Mononuclear cell (primary cell): ENCODE data around the gene SLC46A2. TPM values are rescaled to one million over a fixed set of nuclear protein-coding genes. Genes with fewer than 3 reads are reported as not detected.

ENCODE experiments used
- H3K27me3 ChIP-seq: 2 replicates; pipeline ENCODE4 v1.6.0; 2011; ENCODE audit warnings: low read length, control low read depth; ENCODE audit not compliant: insufficient read depth
- H3K4me1 ChIP-seq: 2 replicates; pipeline ENCODE4 v1.5.1; 2011; ENCODE audit warnings: mild to moderate bottlenecking, low read length, control low read depth; ENCODE audit not compliant: insufficient read depth
- H3K4me3 ChIP-seq: 2 replicates; pipeline ENCODE4 v1.5.1; 2011; ENCODE audit warnings: mild to moderate bottlenecking, low read length, moderate library complexity
- H3K9me3 ChIP-seq: 2 replicates; pipeline ENCODE4 v1.5.1; 2011; ENCODE audit warnings: low read depth, mild to moderate bottlenecking, control low read depth, low read length
- total RNA-seq: library from RNA; depleted of rRNA; stranded (reverse); fragments of >200 nt; gene quantifications from one replicate; pipeline ENCODE4 v1.2.3, GENCODE V29; 2012

Gene SLC46A2
- total RNA-seq: 0.94 TPM

GRCh38 chr9:112890106-112891081 lies at the start of gene SLC46A2:
TSS of gene SLC46A2 (minus strand) at chr9:112890876. CDS start at chr9:112890681, 195 bp downstream.
- Histone ChIP-seq H3K9me3 (no peaks in the 10 kb centered on the region), H3K4me3 (peak within 1 kb of the TSS; percentile 50), H3K27me3 (peaks cover 7% of the 10 kb centered on the region), H3K4me1 (peaks cover 80% of the 10 kb centered on the region)

DNA sequence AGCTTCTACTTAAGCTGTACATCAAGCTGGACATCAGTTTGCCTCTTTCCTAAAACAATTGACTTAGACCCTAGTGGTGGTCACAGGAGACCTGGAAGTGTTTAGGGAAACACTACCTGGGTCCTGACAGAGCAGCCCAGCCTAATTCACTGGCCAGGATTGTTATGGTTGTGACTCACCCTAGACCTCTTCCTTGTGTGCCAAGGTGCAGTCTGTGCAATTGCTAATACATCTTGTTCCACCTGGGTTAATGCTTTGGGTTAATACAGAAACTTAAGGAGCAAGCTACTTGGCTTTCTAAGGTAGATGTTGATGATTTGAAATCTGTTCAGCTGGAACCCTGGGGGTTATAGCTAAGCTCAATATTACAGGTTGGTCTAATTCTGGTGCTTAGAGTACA lies 48.7 kb upstream of the SLC46A2 start:
- Histone ChIP-seq H3K9me3 (no peaks in the 10 kb centered on the region), H3K4me1 (no peaks in the 10 kb centered on the region), H3K4me3 (no peak overlapping the region), H3K27me3 (peaks cover 2% of the 10 kb centered on the region)

GRCh38 chr9:112933696-112934095 lies 43.0 kb upstream of the SLC46A2 start:
- Histone ChIP-seq H3K27me3 (peaks cover 7% of the 10 kb centered on the region), H3K4me3 (no peak overlapping the region), H3K9me3 (no peaks in the 10 kb centered on the region), H3K4me1 (no peaks in the 10 kb centered on the region)

DNA sequence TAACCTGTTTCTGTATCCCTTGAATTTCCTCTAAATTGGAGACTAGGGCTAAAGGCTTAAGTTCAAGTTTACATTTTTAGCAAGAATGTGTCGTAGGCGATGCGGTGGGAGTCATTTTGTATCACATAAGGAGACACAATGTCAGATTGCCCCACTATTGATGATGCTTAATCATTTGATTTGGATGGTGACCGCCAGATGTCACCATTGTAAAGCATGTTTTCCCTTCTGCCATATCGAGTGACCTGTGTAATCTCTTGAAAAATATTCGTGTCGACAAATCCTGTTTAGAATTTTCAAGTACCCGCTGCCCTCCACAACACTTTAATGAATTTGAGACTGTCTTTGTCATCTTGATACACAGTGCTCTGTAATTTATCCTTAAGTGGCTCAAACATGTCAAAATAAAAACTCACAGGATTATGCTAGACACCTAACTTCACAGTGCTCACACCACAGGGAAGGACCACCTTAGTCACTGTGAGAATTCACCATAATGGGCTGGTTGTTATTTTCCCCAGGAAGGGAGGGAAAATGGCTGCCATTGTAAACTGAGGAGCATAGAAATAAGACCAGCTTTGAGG lies 34.5 kb upstream of the SLC46A2 start:
- Histone ChIP-seq H3K27me3 (peaks cover 21% of the 10 kb centered on the region), H3K9me3 (no peaks in the 10 kb centered on the region), H3K4me1 (no peaks in the 10 kb centered on the region), H3K4me3 (no peak overlapping the region)

DNA sequence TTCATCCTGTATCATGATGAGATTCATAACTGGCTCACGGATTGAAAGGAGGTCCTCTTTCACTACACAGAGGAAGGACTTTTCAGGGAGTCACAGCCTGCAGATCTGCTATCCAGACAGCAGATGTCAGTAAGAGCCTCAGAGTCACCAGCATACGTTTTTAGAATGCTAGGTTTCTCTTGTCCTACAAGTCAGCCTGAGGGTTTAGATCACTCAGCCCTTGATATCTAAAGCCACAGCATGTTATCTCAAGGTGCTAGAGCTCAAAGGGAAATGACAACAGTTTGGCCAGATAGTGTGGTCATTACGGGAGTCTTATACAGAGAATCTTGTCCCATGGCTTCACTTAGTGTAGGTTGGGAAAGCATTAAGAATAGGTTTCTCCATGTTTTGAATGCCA lies 30.9 kb upstream of the SLC46A2 start:
- Histone ChIP-seq H3K4me3 (no peak overlapping the region), H3K9me3 (no peaks in the 10 kb centered on the region), H3K27me3 (peaks cover 13% of the 10 kb centered on the region), H3K4me1 (no peaks in the 10 kb centered on the region)

DNA sequence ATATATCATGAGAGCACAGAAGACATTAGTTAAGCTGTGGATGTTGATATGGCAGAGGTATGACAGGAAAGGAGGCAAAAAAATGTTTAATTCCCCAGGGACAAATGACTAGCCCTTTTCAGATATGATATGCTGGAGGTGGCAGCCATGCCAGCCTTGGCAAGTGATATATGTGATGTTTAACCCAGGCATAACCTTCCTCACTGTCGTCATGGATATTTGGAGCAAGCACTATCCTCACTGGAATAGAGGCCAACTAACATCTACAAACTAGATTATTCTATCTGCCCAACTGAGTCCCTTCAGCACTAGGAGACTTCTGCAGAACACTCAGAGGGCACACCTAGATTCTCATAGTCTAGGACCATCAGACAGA lies 27.3 kb upstream of the SLC46A2 start:
- Histone ChIP-seq H3K27me3 (peaks cover 3% of the 10 kb centered on the region), H3K4me3 (no peak overlapping the region), H3K9me3 (no peaks in the 10 kb centered on the region), H3K4me1 (no peaks in the 10 kb centered on the region)

- Histone ChIP-seq H3K4me1 (no peaks in the 10 kb centered on the region), H3K4me3 (no peak overlapping the region), H3K9me3 (no peaks in the 10 kb centered on the region)
These were observed 26.6 kb upstream of the SLC46A2 start for GRCh38 chr9:112917047-112917986.

GRCh38 chr9:112914524-112914923 lies 23.8 kb upstream of the SLC46A2 start:
- Histone ChIP-seq H3K4me3 (no peak overlapping the region), H3K9me3 (no peaks in the 10 kb centered on the region)

More at GRCh38 chr9:112917047-112917986, 26.6 kb upstream of the SLC46A2 start:
- peaks cover 3% of the 10 kb centered on the region for H3K27me3 ChIP-seq

DNA sequence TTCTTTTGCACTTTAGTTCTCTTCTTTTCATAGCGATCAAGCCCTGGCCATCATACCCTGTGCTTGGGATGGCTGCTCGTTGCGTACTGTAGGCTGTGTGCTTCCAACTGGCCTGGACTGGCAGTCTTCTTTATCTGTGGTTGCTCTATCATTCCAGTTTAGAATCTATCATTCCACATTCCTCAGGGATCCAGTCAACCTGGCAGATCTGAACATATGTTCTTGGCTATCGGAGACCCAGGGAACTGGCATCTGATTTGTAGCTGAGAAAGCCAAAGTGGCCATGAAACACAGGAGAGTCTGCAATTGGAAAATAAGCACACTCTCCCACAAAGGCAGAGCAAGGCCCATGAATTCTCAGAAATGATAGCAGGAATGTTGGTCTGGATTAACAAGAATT lies 22.6 kb upstream of the SLC46A2 start:
- H3K27me3 ChIP-seq: peaks cover 3% of the 10 kb centered on the region
- no peaks in the 10 kb centered on the region for H3K4me1 ChIP-seq
- no peaks in the 10 kb centered on the region for H3K9me3 ChIP-seq
- no peak overlapping the region for H3K4me3 ChIP-seq

More at GRCh38 chr9:112914524-112914923, 23.8 kb upstream of the SLC46A2 start:
- Histone ChIP-seq H3K4me1 (no peaks in the 10 kb centered on the region), H3K27me3 (peaks cover 3% of the 10 kb centered on the region)

GRCh38 chr9:112912636-112913035 lies 22.0 kb upstream of the SLC46A2 start:
- Histone ChIP-seq H3K4me3 (no peak overlapping the region), H3K27me3 (peaks cover 3% of the 10 kb centered on the region), H3K9me3 (no peaks in the 10 kb centered on the region)

GRCh38 chr9:112911736-112912135 lies 21.1 kb upstream of the SLC46A2 start:
- Histone ChIP-seq H3K27me3 (peaks cover 3% of the 10 kb centered on the region), H3K9me3 (no peaks in the 10 kb centered on the region), H3K4me3 (no peak overlapping the region), H3K4me1 (no peaks in the 10 kb centered on the region)

More at GRCh38 chr9:112912636-112913035, 22.0 kb upstream of the SLC46A2 start:
- H3K4me1 ChIP-seq: no peaks in the 10 kb centered on the region

DNA sequence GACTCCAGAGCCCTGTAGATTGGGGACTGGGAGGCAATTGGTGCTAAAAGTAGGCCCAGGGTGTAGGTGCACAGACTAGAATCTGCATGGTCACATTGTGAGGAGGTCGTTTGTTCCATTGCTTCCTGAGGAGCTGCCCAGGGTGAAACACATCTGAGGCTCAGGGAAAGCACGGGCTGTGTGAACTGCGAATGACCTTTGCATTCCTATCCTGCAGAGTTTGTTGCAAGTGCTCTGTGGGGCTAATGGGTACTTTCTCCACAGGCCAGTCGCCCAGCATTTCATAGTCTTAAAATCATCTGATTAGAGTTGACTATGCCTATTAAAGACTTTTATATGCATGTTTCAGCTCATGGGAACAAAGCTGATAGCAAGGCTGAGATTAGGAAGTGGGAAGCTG lies 14.4 kb upstream of the SLC46A2 start:
- no peaks in the 10 kb centered on the region for H3K9me3 ChIP-seq
- peaks cover 4% of the 10 kb centered on the region for H3K4me1 ChIP-seq
- no peaks in the 10 kb centered on the region for H3K27me3 ChIP-seq
- H3K4me3 ChIP-seq: no peak overlapping the region

DNA sequence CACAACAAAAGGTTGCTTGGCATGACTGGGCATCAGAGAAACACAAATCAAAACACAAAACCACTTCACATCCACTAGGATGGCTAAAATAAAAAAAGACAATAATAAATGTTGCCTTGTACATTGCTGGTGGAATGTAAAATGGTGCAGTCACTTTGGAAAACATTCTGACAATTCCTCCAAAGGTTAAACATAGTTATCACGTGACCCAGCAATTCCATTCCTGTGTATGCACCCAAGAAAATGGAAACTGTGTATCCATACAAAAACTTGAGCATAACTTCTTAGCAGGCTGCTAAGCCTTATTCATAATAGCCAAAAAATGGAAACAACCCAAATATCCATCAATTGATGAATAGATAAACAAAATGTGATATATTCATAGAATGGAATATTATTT lies 10.2 kb upstream of the SLC46A2 start:
- Histone ChIP-seq H3K4me3 (no peak overlapping the region), H3K27me3 (peaks cover 8% of the 10 kb centered on the region), H3K9me3 (no peaks in the 10 kb centered on the region), H3K4me1 (peaks cover 41% of the 10 kb centered on the region)

GRCh38 chr9:112900488-112900887 lies 9.8 kb upstream of the SLC46A2 start:
- peaks cover 45% of the 10 kb centered on the region for H3K4me1 ChIP-seq
- H3K27me3 ChIP-seq: peaks cover 9% of the 10 kb centered on the region
- H3K4me3 ChIP-seq: no peak overlapping the region
- H3K9me3 ChIP-seq: no peaks in the 10 kb centered on the region
